Smooth muscle cell (in vitro differentiated cells): ENCODE results near the gene RUSF1. TPM values are rescaled to one million over a fixed set of nuclear protein-coding genes. Genes with fewer than 3 reads are reported as not detected.

Experiments used
- DNase-seq: peaks from one replicate; lab custom pipeline; 2025; ENCODE audit not compliant: unreplicated experiment; lab: John Stamatoyannopoulos, UW
- H2AFZ ChIP-seq: fragments of 200-600 bp; sonication (generic); 2 replicates; pipeline ENCODE4 v1.6.0; 2016; ENCODE audit warnings: antibody characterized with exemption, low read depth, mild to moderate bottlenecking
- H3F3A ChIP-seq: fragments of 200-600 bp; sonication (generic); 2 replicates; pipeline ENCODE4 v1.6.0; 2017; ENCODE audit warnings: antibody characterized with exemption, low read depth
- H3K27ac ChIP-seq: fragments of 200-600 bp; sonication (generic); 2 replicates; pipeline ENCODE4 v1.5.1; 2016; ENCODE audit warnings: low read depth, mild to moderate bottlenecking
- H3K27me3 ChIP-seq: fragments of 200-600 bp; sonication (generic); 2 replicates; pipeline ENCODE4 v1.6.1; 2016; ENCODE audit warnings: low read depth, mild to moderate bottlenecking
- H3K36me3 ChIP-seq: fragments of 200-600 bp; sonication (generic); 2 replicates; pipeline ENCODE4 v1.5.1; 2016; ENCODE audit warnings: low read depth
- H3K4me1 ChIP-seq: fragments of 200-600 bp; sonication (generic); 2 replicates; pipeline ENCODE4 v1.5.1; 2016; ENCODE audit warnings: low read depth
- H3K4me2 ChIP-seq: fragments of 200-600 bp; sonication (generic); 2 replicates; pipeline ENCODE4 v1.6.0; 2016; ENCODE audit warnings: mild to moderate bottlenecking
- H3K4me3 ChIP-seq: fragments of 200-600 bp; sonication (generic); 2 replicates; pipeline ENCODE4 v1.5.1; 2016; ENCODE audit warnings: mild to moderate bottlenecking
- H3K79me2 ChIP-seq: fragments of 200-600 bp; sonication (generic); 2 replicates; pipeline ENCODE4 v1.6.0; 2016; ENCODE audit warnings: low read depth, mild to moderate bottlenecking
- H3K9ac ChIP-seq: fragments of 200-600 bp; sonication (generic); 2 replicates; pipeline ENCODE4 v1.6.0; 2016; ENCODE audit warnings: low read depth
- H3K9me3 ChIP-seq: fragments of 200-600 bp; sonication (generic); replicated peaks from 2 replicates; pipeline ENCODE4 v1.5.1; 2016; ENCODE audit warnings: low read depth
- H4K20me1 ChIP-seq: fragments of 200-600 bp; sonication (generic); 2 replicates; pipeline ENCODE4 v1.6.0; 2016; ENCODE audit warnings: low read depth
- CTCF ChIP-seq: fragments of 200-600 bp; sonication (generic); IDR thresholded peaks from 2 replicates; pipeline ENCODE4 v1.5.1; 2017; ENCODE audit warnings: borderline replicate concordance, mild to moderate bottlenecking, antibody characterized with exemption; ENCODE audit not compliant: insufficient read depth, poor library complexity, severe bottlenecking
- WGBS: methylation state at CpG from one replicate; pipeline ENCODE4 v1.1.7; 2016; ENCODE audit warnings: low lambda C conversion rate; 5-methylcytosine and 5-hydroxymethylcytosine counted together
- polyA plus RNA-seq: library from polyadenylated mRNA; unstranded; fragments of >200 nt; fragmentation: Nextera tagmentation; extraction: Ambion mirVana; gene quantifications from 2 replicates; pipeline ENCODE4 v1.2.1, GENCODE V29; 2016
- total RNA-seq: library from RNA; depleted of rRNA; stranded (reverse); fragments of >200 nt; gene quantifications from 2 replicates; pipeline ENCODE4 v1.2.3, GENCODE V29; 2014

The RUSF1 gene
- total and polyA plus RNA-seq, 2 experiments from 2014 or later = 55.9 to 72.1 TPM

GRCh38 chr16:31488468-31489297 lies 19.5 kb downstream of the RUSF1 start:
- peaks cover 32% of the 10 kb centered on the region for H3K27me3 ChIP-seq
- peak overlapping the region; percentile 99 for H3K4me2 ChIP-seq
- WGBS = 53% methylated on average over 64 of the region's 77 CpGs
- no peak for DNase-seq
- no peaks in the 10 kb centered on the region for H3K36me3 ChIP-seq
- no peaks in the 10 kb centered on the region for H3K9me3 ChIP-seq
- H2AFZ ChIP-seq = no peak overlapping the region
- no peak for TF ChIP-seq CTCF
- no peaks in the 10 kb centered on the region for H3F3A ChIP-seq
- no peak overlapping the region for H3K9ac ChIP-seq
- H3K27ac ChIP-seq = no peak overlapping the region
- H3K79me2 ChIP-seq = no peaks in the 10 kb centered on the region
- H3K4me3 ChIP-seq = peak overlapping the region; percentile 60
- H4K20me1 ChIP-seq = peaks cover 6% of the 10 kb centered on the region
- peaks cover 8% of the 10 kb centered on the region for H3K4me1 ChIP-seq

- Histone ChIP-seq H3K4me1 (peaks cover 8% of the 10 kb centered on the region), H3K27me3 (peaks cover 32% of the 10 kb centered on the region), H2AFZ (no peak overlapping the region), H3K4me3 (peak overlapping the region; percentile 60), H3K27ac (no peak overlapping the region), H3K9me3 (no peaks in the 10 kb centered on the region), H3K79me2 (no peaks in the 10 kb centered on the region), H3F3A (no peaks in the 10 kb centered on the region), H3K9ac (no peak overlapping the region), H4K20me1 (peaks cover 6% of the 10 kb centered on the region), H3K36me3 (no peaks in the 10 kb centered on the region), H3K4me2 (peak overlapping the region; percentile 99)
- 3% methylated on average over 44 of the region's 60 CpGs for WGBS
- no peak for DNase-seq
- TF ChIP-seq CTCF = no peak
Measured at GRCh38 chr16:31487720-31488467, 20.3 kb downstream of the RUSF1 start.

GRCh38 chr16:31487071-31487719 lies 21.0 kb downstream of the RUSF1 start:
- H3K79me2 ChIP-seq = no peaks in the 10 kb centered on the region
- no peak overlapping the region for H2AFZ ChIP-seq
- DNase-seq = no peak

More at GRCh38 chr16:31487071-31487719, 21.0 kb downstream of the RUSF1 start:
- TF ChIP-seq CTCF = no peak
- Histone ChIP-seq H3K4me2 (peak overlapping the region; percentile 99), H3K27ac (no peak overlapping the region), H3K4me3 (peak overlapping the region; percentile 60), H3K27me3 (peaks cover 32% of the 10 kb centered on the region), H3F3A (no peaks in the 10 kb centered on the region), H3K9me3 (no peaks in the 10 kb centered on the region), H4K20me1 (peaks cover 6% of the 10 kb centered on the region), H3K9ac (no peak overlapping the region), H3K4me1 (peaks cover 8% of the 10 kb centered on the region), H3K36me3 (no peaks in the 10 kb centered on the region)
- 14% methylated on average over 48 of the region's 48 CpGs for WGBS
